BE2C (cell line): ENCODE measurements around the gene HBP1.
A peak's percentile ranks its signal among the peaks of the same experiment; 100 is the strongest.

Experiments used
- DNase-seq: peaks from one replicate; pipeline ENCODE4 v3.0.0-alpha.2; 2020
- H3K27me3 ChIP-seq: fragments of 250-450 bp; sonication (Bioruptor Pico); 2 replicates; pipeline ENCODE4 v1.5.1; 2020; ENCODE audit warnings: mild to moderate bottlenecking
- H3K36me3 ChIP-seq: fragments of 250-450 bp; sonication (Bioruptor Pico); 2 replicates; pipeline ENCODE4 v1.5.1; 2020; ENCODE audit warnings: mild to moderate bottlenecking
- H3K4me1 ChIP-seq: fragments of 250-450 bp; sonication (Bioruptor Pico); 2 replicates; pipeline ENCODE4 v1.5.1; 2020
- H3K4me3 ChIP-seq: 2 replicates; pipeline ENCODE4 v1.5.1; 2011; ENCODE audit warnings: low read depth, low read length
- H3K9me3 ChIP-seq: fragments of 250-450 bp; sonication (Bioruptor Pico); 2 replicates; pipeline ENCODE4 v1.5.1; 2020
- TF ChIP-seq, protein P1 (sequence below): IDR thresholded peaks from 2 replicates; pipeline ENCODE4 v1.5.1; 2012; ENCODE audit warnings: mild to moderate bottlenecking, low read depth, low read length

HBP1 gene

GRCh38 chr7:107173691-107174406 is 5.0 kb downstream of the HBP1 start:
- no peaks in the 10 kb centered on the region for H3K4me1 ChIP-seq
- H3K4me3 ChIP-seq: no peak overlapping the region
- H3K27me3 ChIP-seq: no peaks in the 10 kb centered on the region
- no peaks in the 10 kb centered on the region for H3K9me3 ChIP-seq
- no peak for DNase-seq
- TF ChIP-seq, protein P1, sequence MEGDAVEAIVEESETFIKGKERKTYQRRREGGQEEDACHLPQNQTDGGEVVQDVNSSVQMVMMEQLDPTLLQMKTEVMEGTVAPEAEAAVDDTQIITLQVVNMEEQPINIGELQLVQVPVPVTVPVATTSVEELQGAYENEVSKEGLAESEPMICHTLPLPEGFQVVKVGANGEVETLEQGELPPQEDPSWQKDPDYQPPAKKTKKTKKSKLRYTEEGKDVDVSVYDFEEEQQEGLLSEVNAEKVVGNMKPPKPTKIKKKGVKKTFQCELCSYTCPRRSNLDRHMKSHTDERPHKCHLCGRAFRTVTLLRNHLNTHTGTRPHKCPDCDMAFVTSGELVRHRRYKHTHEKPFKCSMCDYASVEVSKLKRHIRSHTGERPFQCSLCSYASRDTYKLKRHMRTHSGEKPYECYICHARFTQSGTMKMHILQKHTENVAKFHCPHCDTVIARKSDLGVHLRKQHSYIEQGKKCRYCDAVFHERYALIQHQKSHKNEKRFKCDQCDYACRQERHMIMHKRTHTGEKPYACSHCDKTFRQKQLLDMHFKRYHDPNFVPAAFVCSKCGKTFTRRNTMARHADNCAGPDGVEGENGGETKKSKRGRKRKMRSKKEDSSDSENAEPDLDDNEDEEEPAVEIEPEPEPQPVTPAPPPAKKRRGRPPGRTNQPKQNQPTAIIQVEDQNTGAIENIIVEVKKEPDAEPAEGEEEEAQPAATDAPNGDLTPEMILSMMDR: no peak
- H3K36me3 ChIP-seq: no peaks in the 10 kb centered on the region

DNA sequence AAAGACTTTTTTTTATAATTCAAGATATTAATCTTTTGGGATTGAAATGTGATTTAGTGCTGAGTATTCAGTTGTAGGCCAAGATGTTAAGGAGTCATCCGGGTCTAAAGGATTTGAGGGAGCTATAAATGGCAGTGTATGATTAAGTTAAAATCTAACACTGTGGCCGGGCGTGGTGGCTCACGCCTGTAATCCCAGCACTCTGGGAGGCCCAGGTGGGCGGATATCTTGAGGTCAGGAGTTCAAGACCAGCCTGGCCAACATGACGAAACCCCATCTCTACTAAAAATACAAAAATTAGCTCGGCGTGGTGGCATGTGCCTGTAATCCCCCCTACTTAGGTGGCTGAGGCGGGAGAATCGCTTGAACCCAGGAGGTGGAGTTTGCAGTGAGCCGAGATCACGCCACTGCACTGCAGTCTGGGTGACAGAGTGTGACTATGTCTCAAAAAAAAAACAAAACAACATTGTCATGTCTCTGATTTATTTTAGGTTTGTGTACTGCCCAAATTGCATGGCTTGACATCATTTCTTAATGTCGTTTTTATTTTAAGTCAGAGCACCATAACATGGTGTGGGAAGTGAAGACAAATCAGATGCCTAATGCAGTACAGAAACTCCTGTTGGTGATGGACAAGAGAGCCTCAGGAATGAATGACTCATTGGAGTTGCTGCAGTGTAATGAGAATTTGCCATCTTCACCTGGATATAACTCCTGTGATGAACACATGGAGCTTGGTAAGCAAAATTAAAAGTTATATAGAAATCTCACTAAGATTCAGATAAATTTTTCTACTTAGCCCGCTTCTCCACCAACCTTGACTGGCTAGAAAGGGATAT is 10.7 kb downstream of the HBP1 start:
- no peaks in the 10 kb centered on the region for H3K9me3 ChIP-seq
- TF ChIP-seq, protein P1: no peak
- no peak for DNase-seq
- H3K4me3 ChIP-seq: no peak overlapping the region
- peaks cover 7% of the 10 kb centered on the region for H3K4me1 ChIP-seq
- peaks cover 4% of the 10 kb centered on the region for H3K36me3 ChIP-seq
- H3K27me3 ChIP-seq: no peaks in the 10 kb centered on the region

- H3K27me3 ChIP-seq: no peaks in the 10 kb centered on the region
- H3K36me3 ChIP-seq: peaks cover 4% of the 10 kb centered on the region
- DNase-seq: peak; percentile 25
- TF ChIP-seq, protein P1: no peak
- peaks cover 7% of the 10 kb centered on the region for H3K4me1 ChIP-seq
- H3K4me3 ChIP-seq: no peak overlapping the region
- no peaks in the 10 kb centered on the region for H3K9me3 ChIP-seq
These were observed 11.6 kb downstream of the HBP1 start for GRCh38 chr7:107180378-107180777.

GRCh38 chr7:107181172-107181571 is 12.4 kb downstream of the HBP1 start:
- Histone ChIP-seq H3K4me3 (no peak overlapping the region), H3K27me3 (no peaks in the 10 kb centered on the region), H3K9me3 (no peaks in the 10 kb centered on the region), H3K4me1 (peaks cover 7% of the 10 kb centered on the region), H3K36me3 (peaks cover 4% of the 10 kb centered on the region)
- DNase-seq: no peak
- TF ChIP-seq, protein P1: no peak

- Histone ChIP-seq H3K9me3 (no peaks in the 10 kb centered on the region), H3K36me3 (peaks cover 10% of the 10 kb centered on the region), H3K4me3 (no peak overlapping the region)
These were observed 16.9 kb downstream of the HBP1 start for GRCh38 chr7:107185716-107186115.

More at GRCh38 chr7:107185716-107186115, 16.9 kb downstream of the HBP1 start:
- no peaks in the 10 kb centered on the region; the same call in 1 of the 2 replicates for H3K4me1 ChIP-seq
- DNase-seq: no peak
- TF ChIP-seq, protein P1: no peak
- H3K27me3 ChIP-seq: no peaks in the 10 kb centered on the region
